Vagina (tissue), 2 donors: Measurements from ENCODE around the gene KCNC4. TPM values are rescaled to one million over a fixed set of nuclear protein-coding genes. Genes with fewer than 3 reads are reported as not detected.

ENCODE experiments used
- DNase-seq, 2 donors: peaks; one replicate each; pipeline ENCODE4 v3.0.0-alpha.2; 2017; ENCODE audit errors: extremely low spot score in 2 of 2
- H3K27ac ChIP-seq: fragments of 200-600 bp; sonication (generic); one replicate; pipeline ENCODE4 v1.5.1; 2019
- H3K27me3 ChIP-seq: fragments of 200-600 bp; sonication (generic); one replicate; pipeline ENCODE4 v1.5.1; 2019
- H3K36me3 ChIP-seq, 2 donors: fragments of 200-600 bp; sonication (generic); one replicate each; pipeline ENCODE4 v1.5.1; 2017 to 2019
- H3K4me1 ChIP-seq: fragments of 200-600 bp; sonication (generic); one replicate; pipeline ENCODE4 v1.5.1; 2019
- H3K4me3 ChIP-seq, 2 donors: fragments of 200-600 bp; sonication (generic); 1 replicate in 1 of 2; 2 replicates in 1 of 2; pipeline ENCODE4 v1.5.1; 2016 to 2019
- H3K9me3 ChIP-seq: fragments of 200-600 bp; sonication (generic); one replicate; pipeline ENCODE4 v1.5.1; 2019
- POLR2A ChIP-seq, 2 donors: fragments of 450-650 bp; IDR thresholded peaks; one replicate each; pipeline ENCODE4 v1.6.1; 2017; ENCODE audit warnings: antibody characterized with exemption in 2 of 2, mild to moderate bottlenecking in 2 of 2, moderate library complexity in 2 of 2
- POLR2AphosphoS5 ChIP-seq, 2 donors: sonication (generic); formaldehyde crosslinking; IDR thresholded peaks; one replicate each; pipeline ENCODE4 v1.9.0; 2017; ENCODE audit warnings: antibody characterized with exemption in 2 of 2, mild to moderate bottlenecking in 2 of 2, low read depth in 1 of 2; ENCODE audit not compliant: insufficient read depth in 1 of 2
- intact Hi-C: fragments of 100-400 bp; cut with DNase I; formaldehyde crosslinking; loops from one replicate; pipeline ENCODE4 v1.15.1; 2023
- total RNA-seq: library from RNA; depleted of rRNA; stranded (reverse); fragments of >200 nt; gene quantifications from one replicate; pipeline ENCODE4 v1.2.3, GENCODE V29; 2016
- TF ChIP-seq, protein P1 (sequence below), 3 experiments: fragments of 450-650 bp in 2 of 3; fragments of 200-600 bp in 1 of 3; sonication (generic) in 1 of 3; IDR thresholded peaks; one replicate each; pipeline ENCODE4 v1.5.1; 2017 to 2019; ENCODE audit warnings: antibody characterized with exemption in 3 of 3, mild to moderate bottlenecking in 2 of 3, moderate library complexity in 2 of 3

KCNC4 gene
- total RNA-seq, 1 donor from 2014 or later: 10.1 TPM

DNA sequence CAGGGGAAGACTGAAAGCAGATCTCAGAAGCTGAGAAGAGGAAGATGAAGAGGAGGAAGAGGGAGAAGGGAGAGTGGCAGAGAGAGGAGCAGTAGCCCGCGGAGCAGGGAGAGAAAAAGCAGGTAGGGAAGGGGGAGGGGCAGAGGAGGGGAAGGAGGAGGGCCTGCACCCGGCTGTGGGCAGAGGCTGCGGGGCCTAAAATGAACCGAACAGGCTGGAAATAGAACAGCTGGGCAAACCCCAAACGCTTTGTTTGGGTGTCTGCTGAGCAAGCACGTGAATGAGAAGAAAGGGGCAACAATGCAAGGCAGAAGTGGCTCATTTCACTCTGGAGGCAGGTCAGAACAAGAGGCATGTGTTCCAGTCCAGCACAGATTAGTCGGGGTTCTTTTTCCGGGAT, 33.5 kb downstream of the KCNC4 start:
- Histone ChIP-seq H3K27ac (no peak overlapping the region), H3K4me1 (peaks cover 12% of the 10 kb centered on the region), H3K36me3 (no peaks in the 10 kb centered on the region), H3K9me3 (no peaks in the 10 kb centered on the region), H3K27me3 (no peaks in the 10 kb centered on the region), H3K4me3 (no peak overlapping the region)
- TF ChIP-seq, protein P1, sequence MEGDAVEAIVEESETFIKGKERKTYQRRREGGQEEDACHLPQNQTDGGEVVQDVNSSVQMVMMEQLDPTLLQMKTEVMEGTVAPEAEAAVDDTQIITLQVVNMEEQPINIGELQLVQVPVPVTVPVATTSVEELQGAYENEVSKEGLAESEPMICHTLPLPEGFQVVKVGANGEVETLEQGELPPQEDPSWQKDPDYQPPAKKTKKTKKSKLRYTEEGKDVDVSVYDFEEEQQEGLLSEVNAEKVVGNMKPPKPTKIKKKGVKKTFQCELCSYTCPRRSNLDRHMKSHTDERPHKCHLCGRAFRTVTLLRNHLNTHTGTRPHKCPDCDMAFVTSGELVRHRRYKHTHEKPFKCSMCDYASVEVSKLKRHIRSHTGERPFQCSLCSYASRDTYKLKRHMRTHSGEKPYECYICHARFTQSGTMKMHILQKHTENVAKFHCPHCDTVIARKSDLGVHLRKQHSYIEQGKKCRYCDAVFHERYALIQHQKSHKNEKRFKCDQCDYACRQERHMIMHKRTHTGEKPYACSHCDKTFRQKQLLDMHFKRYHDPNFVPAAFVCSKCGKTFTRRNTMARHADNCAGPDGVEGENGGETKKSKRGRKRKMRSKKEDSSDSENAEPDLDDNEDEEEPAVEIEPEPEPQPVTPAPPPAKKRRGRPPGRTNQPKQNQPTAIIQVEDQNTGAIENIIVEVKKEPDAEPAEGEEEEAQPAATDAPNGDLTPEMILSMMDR (IDR thresholded peaks at IDR 0.05): no peak
- TF ChIP-seq POLR2AphosphoS5 (IDR thresholded peaks at IDR 0.05; ENCODE audit: insufficient read depth in 1 of 2, low read depth in 1 of 2) (no peak), POLR2A (IDR thresholded peaks at IDR 0.05) (no peak)
- DNase-seq: no peak
- intact Hi-C loops: no loop called here

DNA sequence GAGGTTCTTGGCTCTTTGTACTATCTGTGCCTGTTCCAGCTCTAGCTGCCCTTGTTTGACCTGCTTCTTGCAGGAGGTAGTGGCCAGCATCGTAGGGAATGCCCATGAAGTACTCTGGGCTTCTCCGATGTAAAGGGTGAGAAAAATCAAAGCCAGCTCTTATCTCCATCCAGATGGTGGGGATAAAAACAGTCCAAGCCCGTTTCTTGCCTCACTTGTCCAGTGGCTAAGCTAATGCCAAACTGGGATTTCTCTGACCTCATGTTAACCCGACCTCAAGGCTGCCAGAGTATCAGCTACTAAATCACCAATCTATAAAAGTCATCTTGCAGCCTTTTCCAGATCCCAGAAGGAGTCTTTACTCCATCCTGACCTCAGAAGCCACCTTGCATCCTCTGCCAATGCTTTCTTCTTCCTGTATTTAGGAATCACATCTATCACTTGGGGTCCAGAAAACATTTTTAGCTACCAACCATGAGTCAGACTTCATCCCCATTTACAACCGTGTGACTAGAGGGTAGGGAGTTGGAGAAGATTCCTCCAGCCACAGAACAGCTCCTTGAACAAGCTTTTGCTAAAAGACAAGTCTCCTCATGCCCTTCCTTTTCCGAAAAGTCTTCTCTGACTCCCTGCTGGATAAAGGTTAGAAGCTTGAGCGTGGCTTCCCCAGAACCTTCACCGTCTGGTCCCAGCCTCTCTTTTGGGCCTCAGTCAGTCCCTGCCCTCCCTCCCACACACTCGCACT, 35.9 kb downstream of the KCNC4 start:
- H3K4me3 ChIP-seq: no peak overlapping the region
- H3K9me3 ChIP-seq: no peaks in the 10 kb centered on the region
- peaks cover 12% of the 10 kb centered on the region for H3K4me1 ChIP-seq
- DNase-seq: no peak
- intact Hi-C loops: no loop called here
- H3K27me3 ChIP-seq: no peaks in the 10 kb centered on the region
- H3K27ac ChIP-seq: no peak overlapping the region
- no peaks in the 10 kb centered on the region for H3K36me3 ChIP-seq
- TF ChIP-seq, protein P1 (IDR thresholded peaks at IDR 0.05): no peak
- TF ChIP-seq POLR2A (IDR thresholded peaks at IDR 0.05) (no peak), POLR2AphosphoS5 (IDR thresholded peaks at IDR 0.05; ENCODE audit: insufficient read depth in 1 of 2, low read depth in 1 of 2) (no peak)

DNA sequence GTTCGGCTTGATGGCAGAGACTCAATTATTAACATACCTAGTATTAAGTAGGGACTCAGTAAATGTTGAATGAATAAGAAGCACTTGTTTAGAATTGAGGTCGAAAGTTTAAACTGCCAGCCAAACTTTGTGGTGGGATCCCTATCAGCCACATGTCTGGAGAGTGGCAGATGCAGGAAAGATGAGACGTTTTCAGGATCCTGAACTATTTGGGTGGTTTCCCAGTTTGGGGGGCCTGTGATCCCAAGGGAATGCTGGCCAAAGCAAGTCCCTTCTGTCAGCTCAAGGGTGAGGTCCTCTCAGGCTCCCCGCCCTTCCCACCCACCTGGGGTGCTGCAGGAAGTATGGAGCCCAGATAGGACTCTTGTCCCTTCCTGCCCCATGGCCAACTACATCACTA, 38.6 kb downstream of the KCNC4 start:
- no peak for DNase-seq
- Histone ChIP-seq H3K4me1 (peaks cover 12% of the 10 kb centered on the region), H3K36me3 (no peaks in the 10 kb centered on the region), H3K4me3 (no peak overlapping the region), H3K27ac (no peak overlapping the region), H3K27me3 (no peaks in the 10 kb centered on the region), H3K9me3 (no peaks in the 10 kb centered on the region)
- TF ChIP-seq POLR2A (IDR thresholded peaks at IDR 0.05) (no peak), POLR2AphosphoS5 (IDR thresholded peaks at IDR 0.05; ENCODE audit: insufficient read depth in 1 of 2, low read depth in 1 of 2) (no peak)
- TF ChIP-seq, protein P1 (IDR thresholded peaks at IDR 0.05): no peak
- intact Hi-C loops: no loop called here

DNA sequence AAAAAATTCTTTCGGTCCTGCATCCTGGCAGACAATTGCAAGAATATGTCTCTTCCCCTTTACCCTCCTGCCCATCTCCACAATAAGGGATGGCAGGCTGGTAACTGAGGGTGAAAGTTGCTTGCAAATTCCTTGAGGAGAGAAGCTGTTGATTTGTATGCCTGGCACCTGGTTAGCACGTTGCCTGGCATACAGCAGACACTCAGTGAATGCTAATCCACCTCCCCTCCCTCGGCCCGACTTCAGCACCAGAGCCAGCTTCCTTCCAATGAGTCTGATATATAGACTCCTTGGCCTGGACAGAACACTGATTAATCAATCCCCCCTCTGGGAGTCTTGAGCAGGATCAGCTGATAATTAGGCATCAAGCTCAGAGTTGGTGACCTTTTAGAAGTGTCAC, 39.1 kb downstream of the KCNC4 start:
- Histone ChIP-seq H3K4me1 (peaks cover 12% of the 10 kb centered on the region), H3K27ac (no peak overlapping the region), H3K9me3 (no peaks in the 10 kb centered on the region), H3K27me3 (no peaks in the 10 kb centered on the region), H3K4me3 (no peak overlapping the region), H3K36me3 (no peaks in the 10 kb centered on the region)
- DNase-seq: no peak
- TF ChIP-seq, protein P1 (IDR thresholded peaks at IDR 0.05): no peak
- no peak for TF ChIP-seq POLR2AphosphoS5 (IDR thresholded peaks at IDR 0.05; ENCODE audit: insufficient read depth in 1 of 2, low read depth in 1 of 2)
- no peak for TF ChIP-seq POLR2A (IDR thresholded peaks at IDR 0.05)
- intact Hi-C loops: no loop called here

DNA sequence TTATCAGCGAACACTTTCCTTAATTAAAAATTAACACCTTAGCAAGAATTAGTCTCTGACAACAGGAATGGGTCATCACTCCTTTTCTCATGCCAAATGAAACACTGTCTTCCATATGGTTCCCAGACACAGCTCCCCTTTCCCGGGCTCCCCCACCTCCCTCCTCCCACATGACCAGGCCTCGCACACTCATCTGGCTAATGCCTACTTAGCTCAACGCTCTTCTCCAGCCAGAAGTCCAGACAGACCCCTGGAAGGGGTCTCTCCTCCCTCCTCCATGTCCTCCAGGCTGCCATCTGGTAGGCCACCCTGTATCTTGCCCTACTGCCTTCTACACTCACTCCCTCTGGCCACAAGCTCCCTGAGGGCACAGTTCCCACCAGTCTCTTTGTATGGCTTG, 39.9 kb downstream of the KCNC4 start:
- no peaks in the 10 kb centered on the region for H3K36me3 ChIP-seq
- no peak overlapping the region for H3K4me3 ChIP-seq
- no peak overlapping the region for H3K27ac ChIP-seq
- H3K9me3 ChIP-seq: no peaks in the 10 kb centered on the region
- H3K4me1 ChIP-seq: peaks cover 12% of the 10 kb centered on the region
- H3K27me3 ChIP-seq: no peaks in the 10 kb centered on the region
- TF ChIP-seq, protein P1 (IDR thresholded peaks at IDR 0.05): no peak
- TF ChIP-seq POLR2AphosphoS5 (IDR thresholded peaks at IDR 0.05; ENCODE audit: insufficient read depth in 1 of 2, low read depth in 1 of 2) (no peak), POLR2A (IDR thresholded peaks at IDR 0.05) (no peak)
- intact Hi-C loops: no loop called here
- no peak for DNase-seq
